Stomach (tissue), 9 donors: ENCODE data around the gene TUBGCP2. TPM values are rescaled to one million over a fixed set of nuclear protein-coding genes. Genes with fewer than 3 reads are reported as not detected.
A peak's percentile ranks its signal among the peaks of the same experiment; 100 is the strongest.

Source experiments
- DNase-seq, 2 donors: peaks; one replicate each; pipeline versions ENCODE4 v3.0.0 to v3.0.0-alpha.2; 2013 to 2019
- H3K27ac ChIP-seq, 5 donors: fragments of 200-600 bp in 4 of 5; sonication (generic) in 4 of 5; one replicate each; pipeline ENCODE4 v1.5.1; 2013 to 2019; ENCODE audit warnings: mild to moderate bottlenecking in 1 of 5, moderate library complexity in 1 of 5
- H3K27me3 ChIP-seq, 3 donors: fragments of 200-600 bp; sonication (generic); one replicate each; pipeline ENCODE4 v1.5.1; 2017 to 2019; ENCODE audit warnings: mixed run types in 1 of 3
- H3K36me3 ChIP-seq, 4 donors: fragments of 200-600 bp; sonication (generic); 1 replicate in 3 of 4; 2 replicates in 1 of 4; pipeline ENCODE4 v1.5.1; 2016 to 2019
- H3K4me1 ChIP-seq, 4 donors: fragments of 200-600 bp; sonication (generic); one replicate each; pipeline ENCODE4 v1.5.1; 2016 to 2019
- H3K4me3 ChIP-seq, 4 donors: fragments of 200-600 bp; sonication (generic) in 3 of 4; one replicate each; pipeline ENCODE4 v1.5.1; 2016 to 2019; ENCODE audit warnings: mild to moderate bottlenecking in 1 of 4
- H3K9me3 ChIP-seq, 4 donors: fragments of 200-600 bp; sonication (generic); one replicate each; pipeline ENCODE4 v1.5.1; 2016 to 2019
- CTCF ChIP-seq, 7 experiments: fragments of 450-650 bp in 4 of 7; fragments of 200-600 bp in 3 of 7; sonication (generic) in 3 of 7; IDR thresholded peaks; one replicate each; pipeline ENCODE4 v1.5.1; 2016 to 2019; ENCODE audit warnings: antibody characterized with exemption in 7 of 7, control low read depth in 2 of 7, mild to moderate bottlenecking in 1 of 7
- EP300 ChIP-seq: sonication (generic); formaldehyde crosslinking; IDR thresholded peaks from one replicate; pipeline ENCODE4 v1.6.1; 2017; ENCODE audit warnings: antibody characterized with exemption
- POLR2A ChIP-seq, 4 donors: fragments of 450-650 bp; IDR thresholded peaks; one replicate each; pipeline ENCODE4 v1.6.1; 2016; ENCODE audit warnings: antibody characterized with exemption in 4 of 4, control low read depth in 2 of 4, mild to moderate bottlenecking in 1 of 4, moderate library complexity in 1 of 4
- POLR2AphosphoS5 ChIP-seq, 3 donors: sonication (generic); formaldehyde crosslinking; IDR thresholded peaks; one replicate each; pipeline ENCODE4 v1.6.1; 2016; ENCODE audit warnings: antibody characterized with exemption in 3 of 3
- WGBS, 5 donors: extraction: QIAGEN DNeasy Blood & Tissue Kit in 3 of 5; methylation state at CpG; one replicate each; pipeline versions ENCODE4 v1.1.5 to v1.1.7; 2013 to 2018; 5-methylcytosine and 5-hydroxymethylcytosine counted together
- intact Hi-C: fragments of 100-400 bp; cut with DNase I; formaldehyde crosslinking; loops from one replicate; pipeline ENCODE4 v1.15.1; 2023; ENCODE audit warnings: low total_unique reads
- polyA plus RNA-seq, 3 donors: library from polyadenylated mRNA; stranded (reverse); fragments of 200-250 nt; gene quantifications; one replicate each; pipeline ENCODE4 v1.2.3, GENCODE V29; 2013
- total RNA-seq, 5 donors: library from RNA; depleted of rRNA; stranded (reverse); fragments of >200 nt; gene quantifications; one replicate each; pipeline versions ENCODE4 v1.1.0 to v1.2.3, GENCODE V29; 2014 to 2016
- donor health status: healthy with polysubstance abuse.
- donor health status: Bipolar disorder and iron deficiency.
- donor health status: healthy.

Gene TUBGCP2
- total and polyA plus RNA-seq, 8 donors = 18.3 to 117 (median 47.6) TPM

DNA sequence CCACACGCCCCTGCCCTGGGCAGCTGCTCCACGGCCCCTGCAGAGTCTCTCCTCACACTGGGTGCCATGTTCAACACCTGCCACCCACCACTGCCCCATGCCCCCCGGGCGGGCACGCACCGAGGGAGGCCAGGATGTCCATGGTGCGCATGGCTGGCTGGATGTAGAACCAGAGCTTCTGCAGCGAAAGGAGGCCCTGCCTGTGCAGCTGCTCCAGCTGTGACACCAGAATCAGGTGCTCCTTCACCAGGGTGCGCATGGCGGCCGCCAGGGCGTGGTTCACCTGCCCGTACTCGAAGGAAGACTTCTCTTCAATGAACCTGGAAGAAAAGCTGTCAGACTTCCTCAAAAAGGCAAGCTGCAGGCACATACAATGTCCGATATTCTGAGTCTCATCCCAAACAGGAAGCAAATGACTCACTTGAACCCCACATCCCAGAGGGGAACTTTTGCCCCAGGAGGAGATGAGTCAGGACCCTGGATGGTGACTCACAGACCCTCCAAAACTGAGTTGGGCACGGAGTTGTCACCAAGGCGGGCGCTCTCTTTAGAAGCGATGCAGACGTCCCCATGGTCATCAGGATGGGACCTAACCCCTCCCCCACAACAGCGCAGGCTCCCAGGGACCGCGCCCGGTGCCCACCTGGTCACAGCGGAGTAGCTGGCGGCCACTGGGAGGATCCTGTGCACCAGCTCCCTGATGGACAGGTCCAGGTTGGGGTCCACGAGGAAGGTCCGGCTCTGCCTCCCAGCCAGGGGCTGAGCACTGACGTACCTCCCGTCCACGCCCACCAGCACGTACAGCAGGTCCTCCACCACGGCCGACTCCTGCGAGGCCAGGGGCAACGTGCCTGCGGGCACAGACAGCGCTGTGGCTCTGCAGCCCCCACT lies 15.5 kb downstream of the TUBGCP2 start:
- Histone ChIP-seq H3K4me3 (no peak overlapping the region), H3K4me1 (peaks cover 0 to 15% (median 0%) of the 10 kb centered on the region in 4 donors), H3K36me3 (peaks cover 84 to 90% (median 90%) of the 10 kb centered on the region in 4 donors), H3K9me3 (no peaks in the 10 kb centered on the region), H3K27me3 (no peaks in the 10 kb centered on the region), H3K27ac (peak overlapping the region in 2 of 5 donors; percentile 15 to 35)
- no peak for TF ChIP-seq EP300
- TF ChIP-seq POLR2AphosphoS5 (IDR thresholded peaks at IDR 0.05) = no peak
- no peak for TF ChIP-seq CTCF (IDR thresholded peaks at IDR 0.05)
- no peak for TF ChIP-seq POLR2A (IDR thresholded peaks at IDR 0.05)
- intact Hi-C loops = no loop called here
- 87 to 93% (median 90%) methylated on average over 23 to 38 of the region's 38 CpGs for WGBS, 5 donors
- DNase-seq = no peak

- TF ChIP-seq CTCF (IDR thresholded peaks at IDR 0.05) (no peak), POLR2A (IDR thresholded peaks at IDR 0.05) (no peak), POLR2AphosphoS5 (IDR thresholded peaks at IDR 0.05) (no peak), EP300 (no peak)
- DNase-seq = no peak
- Histone ChIP-seq H3K27me3 (no peaks in the 10 kb centered on the region), H3K4me1 (peaks cover 0 to 15% (median 0%) of the 10 kb centered on the region in 4 donors), H3K27ac (no peak overlapping the region), H3K4me3 (no peak overlapping the region), H3K9me3 (no peaks in the 10 kb centered on the region), H3K36me3 (peaks cover 81 to 90% (median 90%) of the 10 kb centered on the region in 4 donors)
- WGBS, 5 donors = 94 to 98% (median 96%) methylated on average over 22 to 24 of the region's 24 CpGs
- intact Hi-C loops = no loop called here
Measured at GRCh38 chr10:133289761-133290160, 18.9 kb downstream of the TUBGCP2 start.

GRCh38 chr10:133287832-133288500 lies 20.7 kb downstream of the TUBGCP2 start:
- H3K27me3 ChIP-seq = no peaks in the 10 kb centered on the region
- H3K4me1 ChIP-seq = peaks cover 0 to 5% (median 0%) of the 10 kb centered on the region in 4 donors
- no peak for DNase-seq
- H3K27ac ChIP-seq = no peak overlapping the region
- 94 to 97% (median 96%) methylated on average over 24 to 46 of the region's 46 CpGs for WGBS, 5 donors
- intact Hi-C loops = no loop called here
- no peak overlapping the region for H3K4me3 ChIP-seq
- no peak for TF ChIP-seq POLR2A (IDR thresholded peaks at IDR 0.05)
- no peak for TF ChIP-seq CTCF (IDR thresholded peaks at IDR 0.05)
- no peak for TF ChIP-seq POLR2AphosphoS5 (IDR thresholded peaks at IDR 0.05)
- TF ChIP-seq EP300 = no peak
- H3K9me3 ChIP-seq = no peaks in the 10 kb centered on the region
- peaks cover 81 to 90% (median 90%) of the 10 kb centered on the region in 4 donors for H3K36me3 ChIP-seq

DNA sequence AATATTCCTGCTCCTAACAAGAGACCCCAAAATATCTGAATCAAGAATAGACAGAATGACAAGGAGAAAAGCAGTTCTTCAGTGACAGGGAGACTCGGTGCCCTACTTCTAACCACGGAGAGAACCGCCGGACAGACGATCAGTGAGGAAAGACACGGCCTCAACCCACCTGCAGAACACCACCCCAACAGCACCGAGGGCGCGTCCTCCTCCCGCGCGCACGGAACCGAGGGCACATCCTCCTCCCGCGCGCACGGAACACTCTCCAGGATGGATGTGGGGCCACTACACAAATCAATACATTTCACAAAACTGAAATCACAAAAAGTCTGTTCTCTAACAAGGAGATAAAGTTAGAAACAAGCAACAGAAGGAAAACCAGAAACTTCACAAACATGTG lies 22.3 kb downstream of the TUBGCP2 start:
- Histone ChIP-seq H3K27me3 (no peaks in the 10 kb centered on the region), H3K9me3 (no peaks in the 10 kb centered on the region), H3K4me3 (no peak overlapping the region), H3K27ac (no peak overlapping the region), H3K36me3 (peaks cover 89 to 98% (median 98%) of the 10 kb centered on the region in 4 donors), H3K4me1 (no peaks in the 10 kb centered on the region)
- WGBS, 5 donors = 87 to 90% (median 89%) methylated on average over 18 of the region's 18 CpGs
- intact Hi-C loops = no loop called here
- no peak for DNase-seq
- TF ChIP-seq POLR2AphosphoS5 (IDR thresholded peaks at IDR 0.05) = no peak
- no peak for TF ChIP-seq POLR2A (IDR thresholded peaks at IDR 0.05)
- TF ChIP-seq EP300 = no peak
- no peak for TF ChIP-seq CTCF (IDR thresholded peaks at IDR 0.05)
